Hepatic stellate cell (primary cell): ENCODE data around the gene PRMT2.
"Not testable (repeated sequence)": the region's sequence is repeated elsewhere in the genome, so short reads cannot be mapped to it uniquely, and the experiment has no call there.

Experiments used
- DNase-seq: peaks from one replicate; pipeline ENCODE4 v3.0.0; 2011; ENCODE audit warnings: low spot score

Gene PRMT2

DNA sequence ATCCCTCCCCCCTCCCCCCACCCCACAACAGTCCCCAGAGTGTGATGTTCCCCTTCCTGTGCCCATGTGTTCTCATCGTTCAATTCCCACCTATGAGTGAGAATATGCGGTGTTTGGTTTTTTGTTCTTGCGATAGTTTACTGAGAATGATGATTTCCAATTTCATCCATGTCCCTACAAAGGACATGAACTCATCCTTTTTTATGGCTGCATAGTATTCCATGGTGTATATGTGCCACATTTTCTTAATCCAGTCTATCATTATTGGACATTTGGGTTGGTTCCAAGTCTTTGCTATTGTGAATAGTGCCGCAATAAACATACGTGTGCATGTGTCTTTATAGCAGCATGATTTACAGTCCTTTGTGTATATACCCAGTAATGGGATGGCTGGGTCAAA, 33.4 kb downstream of the PRMT2 start:
- not testable (repeated sequence) for DNase-seq

GRCh38 chr21:46674430-46675007, 39.0 kb downstream of the PRMT2 start:
- DNase-seq, result no peak

DNA sequence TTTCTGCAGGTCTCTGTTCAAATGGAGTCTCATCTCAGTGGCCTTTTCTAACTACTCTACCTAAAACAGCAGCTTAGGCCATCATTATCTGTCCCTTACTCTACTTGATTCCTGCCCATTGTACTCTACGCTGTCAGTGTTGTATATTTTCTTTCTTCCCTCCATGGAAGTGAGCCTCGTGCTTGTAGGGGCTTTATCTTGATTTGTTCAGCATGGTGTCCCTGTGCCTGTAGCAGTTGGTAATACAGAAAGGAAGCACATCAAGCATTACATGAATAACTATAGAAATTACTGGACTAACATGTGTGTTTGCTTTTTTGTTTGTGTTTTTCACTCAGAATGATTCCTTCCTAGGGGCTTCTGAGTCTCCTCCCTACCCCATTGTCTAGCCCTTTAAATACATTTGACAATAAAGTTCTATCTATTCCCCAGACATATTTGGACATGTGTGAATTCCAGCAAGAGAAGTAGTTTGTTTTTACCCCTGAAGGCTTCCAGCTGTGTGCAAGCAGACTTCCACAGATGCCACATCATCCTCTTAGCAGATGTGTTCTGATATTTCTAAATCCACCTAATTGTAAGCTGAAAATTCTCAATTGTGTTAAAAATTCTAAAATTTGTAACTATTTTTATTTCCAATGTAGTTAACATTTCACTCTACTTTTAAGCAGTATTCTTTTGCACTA, 40.3 kb downstream of the PRMT2 start:
- no peak for DNase-seq

- DNase-seq, result not testable (repeated sequence)
Measured at GRCh38 chr21:46676542-46676941, 41.1 kb downstream of the PRMT2 start.

- not testable (repeated sequence) for DNase-seq
Measured at GRCh38 chr21:46681593-46681992, 46.1 kb downstream of the PRMT2 start.

DNA sequence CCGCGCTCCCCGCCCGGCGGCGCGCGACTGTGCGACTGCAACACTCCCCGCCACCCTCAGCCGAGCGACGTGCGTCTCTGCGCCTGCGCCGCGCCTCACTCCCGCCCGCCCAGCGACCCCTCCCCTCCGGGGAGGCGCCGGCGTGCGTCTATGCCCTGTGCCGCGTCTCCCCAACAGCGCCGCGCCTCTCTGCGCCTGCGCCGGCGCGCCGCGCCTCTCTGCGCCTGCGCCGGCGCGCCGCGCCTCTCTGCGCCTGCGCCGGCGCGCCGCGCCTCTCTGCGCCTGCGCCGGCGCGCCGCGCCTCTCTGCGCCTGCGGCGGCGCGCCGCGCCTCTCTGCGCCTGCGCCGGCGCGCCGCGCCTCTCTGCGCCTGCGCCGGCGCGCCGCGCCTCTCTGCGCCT, 63.2 kb downstream of the PRMT2 start:
- DNase-seq, result not testable (repeated sequence)

DNA sequence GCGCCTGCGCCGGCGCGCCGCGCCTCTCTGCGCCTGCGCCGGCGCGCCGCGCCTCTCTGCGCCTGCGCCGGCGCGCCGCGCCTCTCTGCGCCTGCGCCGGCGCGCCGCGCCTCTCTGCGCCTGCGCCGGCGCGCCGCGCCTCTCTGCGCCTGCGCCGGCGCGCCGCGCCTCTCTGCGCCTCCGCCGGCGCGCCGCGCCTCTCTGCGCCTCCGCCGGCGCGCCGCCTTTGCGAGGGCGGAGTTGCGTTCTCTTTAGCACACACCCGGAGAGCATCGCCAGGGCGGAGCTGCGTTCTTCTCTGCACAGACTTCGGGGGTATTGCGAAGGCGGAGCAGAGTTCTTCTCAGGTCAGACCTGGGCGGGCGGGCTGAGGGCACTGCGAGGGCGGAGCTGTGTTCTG, 63.6 kb downstream of the PRMT2 start:
- DNase-seq, result not testable (repeated sequence)
